DND-41 (cell line): ENCODE data around the gene DEPP1.
A peak's percentile ranks its signal among the peaks of the same experiment; 100 is the strongest.

ENCODE experiments used
- ATAC-seq: fragments of 200-7000 bp; cut with Tn5 transposase; 3 replicates; pipeline ENCODE4 v1.9.1; 2021; ENCODE audit warnings: low read depth; ENCODE audit not compliant: insufficient read depth
- DNase-seq: peaks from one replicate; pipeline ENCODE4 v3.0.0-alpha.2; 2020
- H2AFZ ChIP-seq: 2 replicates; pipeline ENCODE4 v1.6.0; 2012; ENCODE audit warnings: low read depth, low read length
- H3K27ac ChIP-seq: 2 replicates; pipeline ENCODE4 v1.5.1; 2012; ENCODE audit warnings: low read length, inconsistent platforms
- H3K27me3 ChIP-seq: fragments of 200-600 bp; sonication (generic); 2 replicates; pipeline ENCODE4 v1.6.0; 2012; ENCODE audit warnings: low read length, mild to moderate bottlenecking, inconsistent platforms; ENCODE audit not compliant: insufficient read depth, poor library complexity
- H3K36me3 ChIP-seq: 2 replicates; pipeline ENCODE4 v1.5.1; 2012; ENCODE audit warnings: low read length, inconsistent platforms; ENCODE audit not compliant: insufficient read depth
- H3K4me1 ChIP-seq: 2 replicates; pipeline ENCODE4 v1.5.1; 2012; ENCODE audit warnings: mild to moderate bottlenecking, low read length; ENCODE audit not compliant: insufficient read depth
- H3K4me2 ChIP-seq: 2 replicates; pipeline ENCODE4 v1.6.0; 2012; ENCODE audit warnings: mild to moderate bottlenecking, moderate library complexity, low read length, inconsistent platforms; ENCODE audit not compliant: insufficient read depth
- H3K4me3 ChIP-seq, 2 experiments: fragments of 200-600 bp in 1 of 2; shearing (Covaris generic) in 1 of 2; 2 replicates each; pipeline ENCODE4 v1.5.1; 2012 to 2016; ENCODE audit warnings: inconsistent platforms in 2 of 2, low read length in 2 of 2, mild to moderate bottlenecking in 2 of 2, low read depth in 1 of 2, moderate library complexity in 1 of 2
- H3K79me2 ChIP-seq: 2 replicates; pipeline ENCODE4 v1.6.0; 2012; ENCODE audit warnings: low read length, inconsistent platforms; ENCODE audit not compliant: insufficient read depth
- H3K9ac ChIP-seq: 2 replicates; pipeline ENCODE4 v1.6.0; 2012; ENCODE audit warnings: low read depth, mild to moderate bottlenecking, inconsistent platforms, low read length, moderate library complexity
- H3K9me3 ChIP-seq: 2 replicates; pipeline ENCODE4 v1.5.1; 2012; ENCODE audit warnings: low read length, moderate library complexity, mild to moderate bottlenecking, inconsistent platforms; ENCODE audit not compliant: insufficient read depth, severe bottlenecking
- H4K20me1 ChIP-seq: 2 replicates; pipeline ENCODE4 v1.6.0; 2012; ENCODE audit warnings: low read length; ENCODE audit not compliant: insufficient read depth
- CTCF ChIP-seq: IDR thresholded peaks from 2 replicates; pipeline ENCODE4 v1.5.1; 2012; ENCODE audit warnings: borderline replicate concordance, low read length, moderate library complexity, mild to moderate bottlenecking; ENCODE audit not compliant: poor library complexity, severe bottlenecking; ENCODE audit errors: extremely low read depth
- EZH2 ChIP-seq: IDR thresholded peaks from 3 replicates; pipeline ENCODE4 v1.6.1; 2012; ENCODE audit warnings: borderline replicate concordance, low read depth, mild to moderate bottlenecking, moderate library complexity, low read length, inconsistent platforms; ENCODE audit not compliant: severe bottlenecking

The DEPP1 gene

GRCh38 chr10:45000752-45001380 lies 22.3 kb upstream of the DEPP1 start, which contains the start of gene ZNF22:
Gene ZNF22, plus strand, starts transcription at chr10:45000923. Its CDS starts 2,446 bp downstream, at chr10:45003369.
- H3K9ac ChIP-seq, result peak within 1 kb of the TSS; percentile 83
- peak; percentile 94 for DNase-seq
- TF ChIP-seq EZH2 (no peak), CTCF (peak; percentile 13)

GRCh38 chr10:45000138-45000751 lies 21.6 kb upstream of the DEPP1 start:
- no peaks in the 10 kb centered on the region for H3K9me3 ChIP-seq
- H3K27ac ChIP-seq, result peak overlapping the region; percentile 96
- peak overlapping the region; percentile 79 to 98; a peak in 3 of 4 replicates for H3K4me3 ChIP-seq
- peak overlapping the region; percentile 82 for H3K4me2 ChIP-seq
- no peak for TF ChIP-seq EZH2
- TF ChIP-seq CTCF, result no peak
- H3K36me3 ChIP-seq, result peaks cover 29% of the 10 kb centered on the region
- peak; percentile 31 for ATAC-seq
- H4K20me1 ChIP-seq, result peaks cover 39% of the 10 kb centered on the region
- peaks cover 74% of the 10 kb centered on the region for H3K4me1 ChIP-seq
- peak overlapping the region; percentile 83 for H3K9ac ChIP-seq
- H3K79me2 ChIP-seq, result peaks cover 58% of the 10 kb centered on the region
- no peak for DNase-seq
- no peaks in the 10 kb centered on the region for H3K27me3 ChIP-seq
- H2AFZ ChIP-seq, result peak overlapping the region; percentile 64

More at GRCh38 chr10:45000752-45001380, 22.3 kb upstream of the DEPP1 start, which contains the start of gene ZNF22:
- H3K79me2 ChIP-seq, result peaks cover 64% of the 10 kb centered on the region
- peak within 1 kb of the TSS; percentile 79 to 98 for H3K4me3 ChIP-seq
- peak within 1 kb of the TSS; percentile 82 for H3K4me2 ChIP-seq
- H3K4me1 ChIP-seq, result peaks cover 68% of the 10 kb centered on the region
- peaks cover 34% of the 10 kb centered on the region for H3K36me3 ChIP-seq
- H2AFZ ChIP-seq, result peak within 1 kb of the TSS; percentile 64
- peak; percentile 81 for ATAC-seq
- no peaks in the 10 kb centered on the region for H3K9me3 ChIP-seq
- H4K20me1 ChIP-seq, result peaks cover 45% of the 10 kb centered on the region
- H3K27me3 ChIP-seq, result no peaks in the 10 kb centered on the region
- peak within 1 kb of the TSS; percentile 96 for H3K27ac ChIP-seq

GRCh38 chr10:44998146-44998631 lies 19.6 kb upstream of the DEPP1 start:
- no peaks in the 10 kb centered on the region for H3K27me3 ChIP-seq
- no peak overlapping the region for H3K4me3 ChIP-seq
- TF ChIP-seq CTCF, result no peak
- TF ChIP-seq EZH2, result no peak
- no peak overlapping the region for H2AFZ ChIP-seq
- H3K79me2 ChIP-seq, result peaks cover 38% of the 10 kb centered on the region
- no peak overlapping the region for H3K4me2 ChIP-seq
- H3K36me3 ChIP-seq, result peaks cover 8% of the 10 kb centered on the region
- peak overlapping the region; percentile 87 for H3K27ac ChIP-seq
- peaks cover 18% of the 10 kb centered on the region for H4K20me1 ChIP-seq
- ATAC-seq (no peak), DNase-seq (no peak)
- H3K9me3 ChIP-seq, result no peaks in the 10 kb centered on the region
- H3K4me1 ChIP-seq, result peaks cover 83% of the 10 kb centered on the region
- no peak overlapping the region for H3K9ac ChIP-seq
